Mesendoderm (in vitro differentiated cells): ENCODE data around the gene KLHL5.
"Not testable (repeated sequence)": the region's sequence is repeated elsewhere in the genome, so short reads cannot be mapped to it uniquely, and the experiment has no call there.

Experiments used
- DNase-seq: peaks from one replicate; pipeline ENCODE4 v3.0.0; 2013
- H2AK5ac ChIP-seq: 2 replicates; pipeline ENCODE4 v1.6.1; 2013; ENCODE audit warnings: low read length, inconsistent platforms
- H2BK120ac ChIP-seq: 2 replicates; pipeline ENCODE4 v1.6.1; 2013; ENCODE audit warnings: low read depth, mild to moderate bottlenecking, low read length, moderate library complexity, mixed read lengths
- H2BK15ac ChIP-seq: replicated peaks from 2 replicates; pipeline ENCODE4 v1.6.1; 2013; ENCODE audit warnings: low read depth, mild to moderate bottlenecking, moderate library complexity
- H2BK5ac ChIP-seq: 2 replicates; pipeline ENCODE4 v1.6.1; 2013; ENCODE audit warnings: low read length, inconsistent platforms
- H3K18ac ChIP-seq: 2 replicates; pipeline ENCODE4 v1.6.1; 2013; ENCODE audit warnings: mild to moderate bottlenecking, low read length, mixed read lengths
- H3K23ac ChIP-seq: one replicate; pipeline ENCODE4 v1.6.1; 2013; ENCODE audit warnings: low read length
- H3K27ac ChIP-seq: 2 replicates; pipeline ENCODE4 v1.5.1; 2013; ENCODE audit warnings: low read depth, mild to moderate bottlenecking, inconsistent platforms, low read length, moderate library complexity
- H3K27me3 ChIP-seq: 2 replicates; pipeline ENCODE4 v1.6.1; 2013; ENCODE audit warnings: low read length, control low read depth, mild to moderate bottlenecking, inconsistent platforms; ENCODE audit not compliant: insufficient read depth, poor library complexity
- H3K36me3 ChIP-seq: 2 replicates; pipeline ENCODE4 v1.6.1; 2013; ENCODE audit warnings: low read length, inconsistent platforms; ENCODE audit not compliant: control insufficient read depth, insufficient read depth
- H3K4ac ChIP-seq: one replicate; pipeline ENCODE4 v1.6.1; 2013; ENCODE audit warnings: low read depth, mild to moderate bottlenecking, low read length, moderate library complexity
- H3K4me1 ChIP-seq: 2 replicates; pipeline ENCODE4 v1.6.1; 2013; ENCODE audit warnings: low read depth, low read length, inconsistent platforms; ENCODE audit not compliant: control insufficient read depth
- H3K4me2 ChIP-seq: 2 replicates; pipeline ENCODE4 v1.6.1; 2013; ENCODE audit warnings: low read length
- H3K4me3 ChIP-seq: 2 replicates; pipeline ENCODE4 v1.5.1; 2013; ENCODE audit warnings: mild to moderate bottlenecking, low read length
- H3K56ac ChIP-seq: one replicate; pipeline ENCODE4 v1.6.1; 2013; ENCODE audit warnings: low read length
- H3K79me1 ChIP-seq: 2 replicates; pipeline ENCODE4 v1.6.1; 2013; ENCODE audit warnings: low read length, inconsistent platforms
- H3K79me2 ChIP-seq: 2 replicates; pipeline ENCODE4 v1.6.1; 2013; ENCODE audit warnings: mild to moderate bottlenecking, low read length; ENCODE audit not compliant: control insufficient read depth, insufficient read depth
- H3K9ac ChIP-seq: 2 replicates; pipeline ENCODE4 v1.6.1; 2013; ENCODE audit warnings: low read length, inconsistent platforms
- H4K5ac ChIP-seq: one replicate; pipeline ENCODE4 v1.6.1; 2013; ENCODE audit warnings: low read length
- H4K8ac ChIP-seq: one replicate; pipeline ENCODE4 v1.6.1; 2013; ENCODE audit warnings: low read depth, mild to moderate bottlenecking, control low read depth, low read length, moderate library complexity
- WGBS: extraction: QIAGEN DNeasy Blood & Tissue Kit; methylation state at CpG from one replicate; pipeline ENCODE4 v1.1.7; 2013; ENCODE audit warnings: low lambda C conversion rate, missing lambda C conversion rate; ENCODE audit not compliant: insufficient coverage; ENCODE audit errors: extremely low coverage; 5-methylcytosine and 5-hydroxymethylcytosine counted together

Gene KLHL5

GRCh38 chr4:39126256-39127095 lies 64.4 kb downstream of the KLHL5 start:
- Histone ChIP-seq H4K8ac (no peak overlapping the region), H3K27me3 (no peaks in the 10 kb centered on the region), H4K5ac (no peak overlapping the region), H3K56ac (no peak overlapping the region), H3K4me3 (no peak overlapping the region), H3K4me2 (no peak overlapping the region), H2AK5ac (no peak overlapping the region), H2BK15ac (no peak overlapping the region), H3K23ac (no peak overlapping the region), H3K79me1 (no peaks in the 10 kb centered on the region), H3K27ac (no peak overlapping the region), H3K9ac (no peak overlapping the region), H2BK120ac (no peak overlapping the region), H3K18ac (no peak overlapping the region), H3K4me1 (no peaks in the 10 kb centered on the region), H3K36me3 (no peaks in the 10 kb centered on the region), H3K4ac (no peak overlapping the region), H3K79me2 (no peaks in the 10 kb centered on the region), H2BK5ac (no peak overlapping the region)
- DNase-seq: no peak
- WGBS: no CpG with 5 or more reads among the region's 11 CpGs

- Histone ChIP-seq H3K9ac (no peak overlapping the region), H3K23ac (no peak overlapping the region), H2BK120ac (no peak overlapping the region), H3K4me2 (no peak overlapping the region), H3K4me1 (no peaks in the 10 kb centered on the region), H2BK5ac (no peak overlapping the region), H3K79me1 (no peaks in the 10 kb centered on the region), H3K27ac (no peak overlapping the region), H3K36me3 (no peaks in the 10 kb centered on the region), H4K8ac (no peak overlapping the region), H2BK15ac (no peak overlapping the region), H3K18ac (no peak overlapping the region), H4K5ac (no peak overlapping the region), H3K4me3 (no peak overlapping the region), H3K27me3 (no peaks in the 10 kb centered on the region), H3K79me2 (no peaks in the 10 kb centered on the region), H2AK5ac (no peak overlapping the region), H3K4ac (no peak overlapping the region), H3K56ac (no peak overlapping the region)
- no CpG with 5 or more reads among the region's 3 CpGs for WGBS
- DNase-seq: no peak
These were observed 71.6 kb downstream of the KLHL5 start for GRCh38 chr4:39133623-39134022.

GRCh38 chr4:39134683-39135306 lies 72.8 kb downstream of the KLHL5 start:
- no peaks in the 10 kb centered on the region for H3K79me2 ChIP-seq
- no peaks in the 10 kb centered on the region for H3K79me1 ChIP-seq
- no peak overlapping the region for H2AK5ac ChIP-seq
- H3K4me2 ChIP-seq: no peak overlapping the region
- H3K4ac ChIP-seq: no peak overlapping the region
- no peak overlapping the region for H3K9ac ChIP-seq
- no peaks in the 10 kb centered on the region for H3K27me3 ChIP-seq
- WGBS: no CpG with 5 or more reads among the region's 2 CpGs
- no peak overlapping the region for H3K56ac ChIP-seq
- no peak overlapping the region for H4K8ac ChIP-seq
- no peak overlapping the region for H3K18ac ChIP-seq
- H2BK5ac ChIP-seq: no peak overlapping the region
- no peak overlapping the region for H2BK15ac ChIP-seq
- H4K5ac ChIP-seq: no peak overlapping the region
- no peaks in the 10 kb centered on the region for H3K36me3 ChIP-seq
- H2BK120ac ChIP-seq: no peak overlapping the region
- H3K4me3 ChIP-seq: no peak overlapping the region
- H3K27ac ChIP-seq: no peak overlapping the region
- no peaks in the 10 kb centered on the region for H3K4me1 ChIP-seq
- H3K23ac ChIP-seq: no peak overlapping the region
- DNase-seq: no peak

GRCh38 chr4:39138227-39138626 lies 76.2 kb downstream of the KLHL5 start:
- not testable (repeated sequence) for H3K23ac ChIP-seq, H4K5ac ChIP-seq, H3K4me3 ChIP-seq, H2BK120ac ChIP-seq, H3K36me3 ChIP-seq, H3K4ac ChIP-seq, H3K4me1 ChIP-seq, H3K56ac ChIP-seq, H3K27me3 ChIP-seq, DNase-seq, H4K8ac ChIP-seq, H3K18ac ChIP-seq, H3K79me1 ChIP-seq, H3K27ac ChIP-seq, H3K9ac ChIP-seq, H2BK5ac ChIP-seq, H3K79me2 ChIP-seq, H2BK15ac ChIP-seq, H3K4me2 ChIP-seq, H2AK5ac ChIP-seq
- WGBS: no CpG with 5 or more reads among the region's 3 CpGs

- no peaks in the 10 kb centered on the region for H3K79me2 ChIP-seq
- H2BK15ac ChIP-seq: no peak overlapping the region
- H2BK5ac ChIP-seq: no peak overlapping the region
- H3K23ac ChIP-seq: no peak overlapping the region
- H3K79me1 ChIP-seq: no peaks in the 10 kb centered on the region
- H3K4me1 ChIP-seq: no peaks in the 10 kb centered on the region
- no peak overlapping the region for H2AK5ac ChIP-seq
- no peaks in the 10 kb centered on the region for H3K27me3 ChIP-seq
- no CpG with 5 or more reads among the region's 1 CpG for WGBS
- no peak overlapping the region for H3K4me3 ChIP-seq
- H2BK120ac ChIP-seq: no peak overlapping the region
- no peak for DNase-seq
- no peak overlapping the region for H3K56ac ChIP-seq
- H3K4ac ChIP-seq: no peak overlapping the region
- no peak overlapping the region for H3K18ac ChIP-seq
- H3K27ac ChIP-seq: no peak overlapping the region
- H3K4me2 ChIP-seq: no peak overlapping the region
- H4K5ac ChIP-seq: no peak overlapping the region
- H3K36me3 ChIP-seq: no peaks in the 10 kb centered on the region
- no peak overlapping the region for H3K9ac ChIP-seq
- H4K8ac ChIP-seq: no peak overlapping the region
These were observed 84.2 kb downstream of the KLHL5 start for GRCh38 chr4:39146211-39146610.
